ENCODE results near the gene RNF215.

Gene RNF215

DNA sequence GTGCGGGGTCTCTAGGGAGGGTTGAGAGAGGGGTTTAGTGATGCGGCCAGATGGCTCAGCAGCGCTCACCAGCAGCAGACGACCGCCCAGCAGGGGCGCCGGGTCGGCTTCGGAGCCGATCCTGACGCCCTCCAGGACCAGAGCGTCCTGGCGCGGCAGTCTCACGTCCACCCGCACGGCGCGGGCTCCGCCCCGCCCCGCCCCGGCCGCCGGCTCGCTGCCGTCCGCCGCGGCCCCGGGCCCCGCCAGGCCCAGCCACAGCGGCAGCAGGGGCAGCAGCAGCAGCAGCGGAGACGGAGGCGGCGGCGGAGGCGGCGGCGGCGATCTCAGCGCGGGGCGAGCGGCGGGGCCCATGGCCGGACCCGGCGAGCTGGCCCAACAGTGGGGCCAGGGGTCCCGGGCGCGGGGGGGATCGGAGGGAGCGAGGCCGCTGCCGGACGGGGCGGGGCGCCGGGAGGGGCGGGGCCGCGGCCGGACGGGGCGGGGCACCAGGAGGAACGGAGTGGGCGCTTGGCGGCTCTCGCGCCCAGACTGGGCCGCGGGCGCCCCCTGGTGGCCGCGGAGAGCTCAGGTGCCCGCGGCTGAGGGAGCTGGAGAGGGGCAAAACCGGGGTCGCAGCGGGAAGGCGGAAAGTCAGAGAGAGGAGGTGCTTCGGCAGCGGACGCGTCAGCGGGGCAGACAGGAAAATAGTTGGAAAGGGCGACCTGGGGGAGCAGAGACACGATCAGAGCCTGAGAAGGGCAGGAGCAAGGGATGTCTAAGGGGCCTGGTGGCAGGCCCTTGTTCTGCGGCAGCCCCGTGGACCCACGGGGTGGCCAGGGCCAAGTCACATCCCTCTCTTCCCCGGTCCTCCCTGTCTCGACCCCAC lies at the start of gene RNF215:
Gene RNF215, minus strand, starts transcription at position 452 of the 868 bp plus-strand sequence. Its CDS starts 98 bp downstream, at position 354.
- H3K4me3 ChIP-seq (ENCODE audit: control insufficient read depth, low read depth, low read length) = peak within 1 kb of the TSS; percentile 71
- peak; percentile 8 for DNase-seq (ENCODE audit: low read depth)
- peak; percentile 73 for TF ChIP-seq CTCF (IDR thresholded peaks at IDR 0.05; ENCODE audit: control insufficient read depth, insufficient read depth, low read depth, low read length, missing control alignments)

- no peak for DNase-seq (ENCODE audit: low read depth)
- no peak for TF ChIP-seq CTCF (IDR thresholded peaks at IDR 0.05; ENCODE audit: control insufficient read depth, insufficient read depth, low read depth, low read length, missing control alignments)
Measured at GRCh38 chr22:30436196-30436595, 49.0 kb upstream of the RNF215 start.

GRCh38 chr22:30435674-30436126 lies 48.5 kb upstream of the RNF215 start:
- no peak for DNase-seq (ENCODE audit: low read depth)
- TF ChIP-seq CTCF (IDR thresholded peaks at IDR 0.05; ENCODE audit: control insufficient read depth, insufficient read depth, low read depth, low read length, missing control alignments) = no peak
- no peak overlapping the region for H3K4me3 ChIP-seq (ENCODE audit: control insufficient read depth, low read depth, low read length)

More at GRCh38 chr22:30436196-30436595, 49.0 kb upstream of the RNF215 start:
- H3K4me3 ChIP-seq (ENCODE audit: control insufficient read depth, low read depth, low read length) = no peak overlapping the region

DNA sequence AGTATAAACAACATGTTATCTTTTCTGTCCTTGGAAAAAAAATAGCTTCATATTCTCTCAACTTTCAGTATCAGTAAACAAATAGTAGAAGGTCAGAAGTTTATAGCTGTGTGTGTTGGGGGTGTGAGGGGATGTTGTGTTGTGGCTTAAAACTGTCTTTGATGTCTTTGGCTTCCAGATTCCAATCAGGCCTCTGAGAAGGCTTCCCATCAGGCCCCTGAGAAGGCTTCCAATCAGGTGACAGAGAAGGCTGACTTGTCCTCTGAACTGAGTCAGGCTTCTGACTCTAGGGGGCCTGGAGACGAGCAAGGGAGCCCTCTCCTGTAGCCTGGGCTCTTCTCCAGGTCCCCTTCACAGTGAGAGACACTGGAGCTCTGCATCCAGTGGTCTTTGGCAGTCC lies 47.6 kb upstream of the RNF215 start:
- no peak for DNase-seq (ENCODE audit: low read depth)
- TF ChIP-seq CTCF (IDR thresholded peaks at IDR 0.05; ENCODE audit: control insufficient read depth, insufficient read depth, low read depth, low read length, missing control alignments) = no peak
- no peak overlapping the region for H3K4me3 ChIP-seq (ENCODE audit: control insufficient read depth, low read depth, low read length)

GRCh38 chr22:30433773-30434172 lies 46.6 kb upstream of the RNF215 start:
- no peak for TF ChIP-seq CTCF (IDR thresholded peaks at IDR 0.05; ENCODE audit: control insufficient read depth, insufficient read depth, low read depth, low read length, missing control alignments)
- DNase-seq (ENCODE audit: low read depth) = no peak

DNA sequence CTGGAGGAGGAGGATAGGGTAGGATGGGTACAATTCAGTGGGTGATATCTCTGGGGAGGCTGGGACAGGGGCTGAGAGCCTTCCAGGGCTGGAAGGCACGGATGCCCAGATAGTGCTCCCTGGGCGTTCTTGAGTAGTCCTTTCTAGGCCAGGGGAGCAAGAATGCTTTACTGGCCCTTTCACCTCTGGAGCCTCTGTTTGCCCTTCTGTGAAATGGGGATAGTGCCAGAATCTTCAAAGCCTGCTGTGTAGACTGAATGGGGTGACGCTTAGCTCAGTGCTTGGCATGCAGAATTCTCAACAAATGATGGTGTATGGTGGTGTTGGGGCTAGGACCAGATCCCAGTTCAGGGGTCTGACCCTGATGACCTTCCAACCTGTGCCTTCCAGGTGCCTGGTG lies 46.0 kb upstream of the RNF215 start:
- no peak for DNase-seq (ENCODE audit: low read depth)
- no peak overlapping the region for H3K4me3 ChIP-seq (ENCODE audit: control insufficient read depth, low read depth, low read length)
- TF ChIP-seq CTCF (IDR thresholded peaks at IDR 0.05; ENCODE audit: control insufficient read depth, insufficient read depth, low read depth, low read length, missing control alignments) = no peak

More at GRCh38 chr22:30433773-30434172, 46.6 kb upstream of the RNF215 start:
- H3K4me3 ChIP-seq (ENCODE audit: control insufficient read depth, low read depth, low read length) = no peak overlapping the region

All from AG09309 (cell line).